A673 (cell line): ENCODE measurements around the gene GRP. TPM values are rescaled to one million over a fixed set of nuclear protein-coding genes. Genes with fewer than 3 reads are reported as not detected.

Source experiments
- BruUV-seq: library from RNA; stranded (reverse); fragments of 400-500 nt; replicated peaks from 2 replicates; lab custom pipeline; 2021; lab: Mats Ljungman, UMichigan
- CTCF ChIA-PET: fragments of 300-600 bp; sonication (Branson Sonifier 250); formaldehyde crosslinking; loops from one replicate; lab custom pipeline; 2022; ENCODE audit warnings: antibody characterized with exemption; lab: Charles Lee
- POLR2A ChIA-PET: fragments of 300-600 bp; sonication (Branson Sonifier 250); formaldehyde crosslinking; loops from one replicate; lab custom pipeline; 2022; ENCODE audit warnings: antibody characterized with exemption; ENCODE audit not compliant: low non-redundant PET; lab: Charles Lee
- DNase-seq: peaks from one replicate; pipeline ENCODE4 v3.0.0-alpha.2; 2015; ENCODE audit warnings: low spot score
- H3K27ac ChIP-seq: fragments of 200-600 bp; sonication (generic); 2 replicates; pipeline ENCODE4 v1.5.1; 2016; ENCODE audit warnings: mixed run types, low read depth, mild to moderate bottlenecking, mixed read lengths, antibody characterized with exemption, low read length; ENCODE audit not compliant: poor library complexity, severe bottlenecking
- H3K27me3 ChIP-seq: fragments of 200-600 bp; sonication (generic); replicated peaks from 2 replicates; pipeline ENCODE4 v1.6.1; 2017; ENCODE audit warnings: mixed run types, low read depth, mild to moderate bottlenecking, mixed read lengths, antibody characterized with exemption, low read length; ENCODE audit not compliant: insufficient read depth, poor library complexity
- H3K36me3 ChIP-seq: fragments of 200-600 bp; sonication (generic); 2 replicates; pipeline ENCODE4 v1.6.1; 2016; ENCODE audit warnings: mixed run types, mild to moderate bottlenecking, mixed read lengths, antibody characterized with exemption, low read length; ENCODE audit not compliant: insufficient read depth, poor library complexity, severe bottlenecking
- H3K4me1 ChIP-seq: fragments of 200-600 bp; sonication (generic); 2 replicates; pipeline ENCODE4 v1.6.1; 2017; ENCODE audit warnings: mixed run types, mild to moderate bottlenecking, mixed read lengths, antibody characterized with exemption, low read length; ENCODE audit not compliant: insufficient read depth, poor library complexity, severe bottlenecking
- H3K4me3 ChIP-seq: fragments of 200-600 bp; sonication (generic); 2 replicates; pipeline ENCODE4 v1.5.1; 2016; ENCODE audit warnings: low read depth, mixed run types, mild to moderate bottlenecking, mixed read lengths, low read length; ENCODE audit not compliant: poor library complexity, severe bottlenecking
- H3K9me3 ChIP-seq: fragments of 200-600 bp; sonication (generic); 2 replicates; pipeline ENCODE4 v1.6.1; 2016; ENCODE audit warnings: mixed run types, low read depth, mild to moderate bottlenecking, mixed read lengths, antibody characterized with exemption, low read length; ENCODE audit not compliant: poor library complexity, severe bottlenecking
- CTCF ChIP-seq: fragments of 300-800, 200-600 bp; sonication (generic); conservative IDR thresholded peaks from 2 replicates; pipeline ENCODE4 v1.5.1; 2017; ENCODE audit warnings: low read depth, mild to moderate bottlenecking, antibody characterized with exemption, low read length, moderate library complexity, mixed read lengths
- EZH2 ChIP-seq: fragments of 200-600 bp; sonication (generic); IDR thresholded peaks from 2 replicates; pipeline ENCODE4 v1.6.1; 2017; ENCODE audit warnings: borderline replicate concordance, low read depth, mild to moderate bottlenecking, mixed read lengths, antibody characterized with exemption, low read length; ENCODE audit not compliant: poor library complexity, severe bottlenecking
- intact Hi-C: fragments of 100-400 bp; cut with micrococcal nuclease; formaldehyde crosslinking; loops from one replicate; pipeline ENCODE4 v1.10.0; 2022; ENCODE audit not compliant: unreplicated experiment
- total RNA-seq: library from RNA; stranded (reverse); gene quantifications from 2 replicates; pipeline ENCODE4 v1.2.3, GENCODE V29; 2021

Gene GRP
- total RNA-seq, 1 experiment from 2014 or later = 346 TPM

- TF ChIP-seq EZH2 (no peak), CTCF (no peak)
- Histone ChIP-seq H3K36me3 (no peaks in the 10 kb centered on the region), H3K4me3 (no peak overlapping the region), H3K4me1 (no peaks in the 10 kb centered on the region), H3K9me3 (no peaks in the 10 kb centered on the region), H3K27me3 (peaks cover 15% of the 10 kb centered on the region), H3K27ac (no peak overlapping the region)
- ChIA-PET CTCF (no interaction called here), POLR2A (no interaction called here)
- intact Hi-C loops = no loop called here
- BruUV-seq = no TSS peak
- DNase-seq = no peak
Observed at GRCh38 chr18:59279722-59280121, 59.8 kb downstream of the GRP start.

Other genes starting within 250 kb of the GRP start
- gene SEC11C, start 80.3 kb upstream of the GRP start, total RNA-seq = 300 and 355 TPM in 2 replicates
- 18.3 and 19.3 TPM in 2 replicates for gene RAX, start 53.3 kb downstream of the GRP start, total RNA-seq
- not detected in 2 replicates for gene CPLX4, start 98.5 kb downstream of the GRP start, total RNA-seq
- gene LMAN1, start 139.1 kb downstream of the GRP start, total RNA-seq = 105 and 106 TPM in 2 replicates